B cell (primary cell): ENCODE data around the gene PTPRM. TPM values are rescaled to one million over a fixed set of nuclear protein-coding genes. Genes with fewer than 3 reads are reported as not detected.

Source experiments
- ATAC-seq: fragments of 200-7000 bp; cut with Tn5 transposase; one replicate; pipeline ENCODE4 v1.10.0; 2021; ENCODE audit warnings: low read depth, mild to moderate bottlenecking, moderate number of reproducible peaks, moderate library complexity
- CTCF ChIA-PET: fragments of 350-600 bp; sonication (Branson Sonifier 250); formaldehyde crosslinking; loops from one replicate; lab custom pipeline; 2021; ENCODE audit warnings: antibody characterized with exemption, inconsistent platforms; lab: Charles Lee
- POLR2A ChIA-PET: fragments of 350-600 bp; sonication (Branson Sonifier 250); formaldehyde crosslinking; loops from one replicate; lab custom pipeline; 2021; ENCODE audit warnings: antibody characterized with exemption; lab: Charles Lee
- DNase-seq: peaks from one replicate; pipeline ENCODE4 v3.0.0; 2013
- H2AFZ ChIP-seq: 2 replicates; pipeline ENCODE4 v1.6.1; 2012; ENCODE audit warnings: mild to moderate bottlenecking, low read depth, low read length; ENCODE audit not compliant: insufficient read depth, poor library complexity, severe bottlenecking
- H3K27ac ChIP-seq, 2 donors: 1 replicate in 1 of 2; 2 replicates in 1 of 2; pipeline ENCODE4 v1.5.1; 2012 to 2013; ENCODE audit warnings: low read length in 2 of 2, mild to moderate bottlenecking in 2 of 2, moderate library complexity in 1 of 2
- H3K27me3 ChIP-seq, 4 experiments: fragments of 200-600 bp in 1 of 4; sonication (generic) in 1 of 4; replicated peaks in 1 of 4; 1 replicate in 2 of 4; 2 replicates in 2 of 4; pipeline versions ENCODE4 v1.6.1 to v1.7.0; 2013 to 2016; ENCODE audit warnings: low read length in 3 of 4, mild to moderate bottlenecking in 2 of 4, mixed read lengths in 1 of 4, moderate library complexity in 1 of 4; ENCODE audit not compliant: insufficient read depth in 4 of 4, control insufficient read depth in 3 of 4; ENCODE audit errors: control extremely low read depth in 1 of 4
- H3K36me3 ChIP-seq, 2 experiments: replicated peaks in 1 of 2; 1 replicate in 1 of 2; 2 replicates in 1 of 2; pipeline versions ENCODE4 v1.6.1 to v1.7.1; 2013; ENCODE audit warnings: low read length in 1 of 2; ENCODE audit not compliant: insufficient read depth in 2 of 2, control insufficient read depth in 1 of 2; ENCODE audit errors: control extremely low read depth in 1 of 2, extremely low read depth in 1 of 2
- H3K4me1 ChIP-seq, 2 donors: fragments of 200-600 bp in 1 of 2; sonication (generic) in 1 of 2; 1 replicate in 1 of 2; 2 replicates in 1 of 2; pipeline versions ENCODE4 v1.5.1 to v1.6.1; 2013 to 2017; ENCODE audit warnings: low read length in 2 of 2; ENCODE audit not compliant: control insufficient read depth in 2 of 2, insufficient read depth in 2 of 2
- H3K4me2 ChIP-seq: replicated peaks from 2 replicates; pipeline ENCODE3; 2012; ENCODE audit warnings: mild to moderate bottlenecking, low read depth, low read length; ENCODE audit not compliant: poor library complexity, severe bottlenecking
- H3K4me3 ChIP-seq, 5 experiments: fragments of 200-600 bp in 1 of 5; sonication (generic) in 1 of 5; 1 replicate in 3 of 5; 2 replicates in 2 of 5; pipeline versions ENCODE4 v1.5.1 to v1.7.0; 2011 to 2016; ENCODE audit warnings: low read length in 4 of 5, mild to moderate bottlenecking in 4 of 5, low read depth in 2 of 5, control low read depth in 1 of 5, moderate library complexity in 1 of 5; ENCODE audit not compliant: insufficient read depth in 1 of 5; ENCODE audit errors: control extremely low read depth in 1 of 5, extremely low read depth in 1 of 5
- H3K79me2 ChIP-seq: fragments of 200-600 bp; sonication (generic); one replicate; pipeline ENCODE4 v1.6.0; 2016; ENCODE audit warnings: low read length; ENCODE audit not compliant: control insufficient read depth, insufficient read depth
- H3K9ac ChIP-seq: fragments of 200-600 bp; sonication (generic); 2 replicates; pipeline ENCODE4 v1.6.1; 2017; ENCODE audit warnings: mild to moderate bottlenecking, low read length, moderate library complexity
- H3K9me3 ChIP-seq, 3 donors: one replicate each; pipeline versions ENCODE4 v1.6.1 to v1.7.1; 2013; ENCODE audit warnings: low read length in 2 of 3; ENCODE audit not compliant: control insufficient read depth in 2 of 3, insufficient read depth in 1 of 3; ENCODE audit errors: control extremely low read depth in 1 of 3
- H4K20me1 ChIP-seq: 2 replicates; pipeline ENCODE4 v1.6.0; 2012; ENCODE audit warnings: mild to moderate bottlenecking, low read length; ENCODE audit not compliant: insufficient read depth, control insufficient read depth, poor library complexity, severe bottlenecking
- H3K27ac Mint-ChIP-seq: one replicate; pipeline ENCODE4 v1.8.0; 2021; ENCODE audit warnings: mixed read lengths
- H3K27me3 Mint-ChIP-seq: one replicate; pipeline ENCODE4 v1.8.0; 2021; ENCODE audit warnings: mixed read lengths
- H3K4me1 Mint-ChIP-seq: one replicate; pipeline ENCODE4 v1.8.0; 2021; ENCODE audit warnings: mixed read lengths
- H3K4me3 Mint-ChIP-seq: one replicate; pipeline ENCODE4 v1.8.0; 2021; ENCODE audit warnings: mixed read lengths
- H3K9me3 Mint-ChIP-seq: one replicate; pipeline ENCODE4 v1.8.0; 2022; ENCODE audit warnings: mixed read lengths; ENCODE audit not compliant: insufficient read depth
- CTCF ChIP-seq: fragments of 200-600 bp; IDR thresholded peaks from one replicate; pipeline ENCODE4 v1.8.0; 2022; ENCODE audit warnings: antibody characterized with exemption, mild to moderate bottlenecking
- EZH2 ChIP-seq: IDR thresholded peaks from 2 replicates; pipeline ENCODE4 v1.6.1; 2012; ENCODE audit warnings: borderline replicate concordance, low read depth, mild to moderate bottlenecking, moderate library complexity, low read length; ENCODE audit not compliant: insufficient read depth, poor library complexity, severe bottlenecking
- WGBS: methylation state at CpG from one replicate; pipeline ENCODE4 v1.1.5; 2013; ENCODE audit warnings: missing lambda C conversion rate; ENCODE audit not compliant: insufficient coverage; 5-methylcytosine and 5-hydroxymethylcytosine counted together
- intact Hi-C: fragments of 100-400 bp; cut with micrococcal nuclease; formaldehyde crosslinking; loops from one replicate; pipeline ENCODE4 v1.10.0; 2022
- polyA plus RNA-seq: library from polyadenylated mRNA; depleted of rRNA; stranded (reverse); fragments of >200 nt; gene quantifications from 2 replicates; pipeline ENCODE4 v1.2.3, GENCODE V29; 2012
- total RNA-seq, 2 donors: library from RNA; stranded (reverse); fragments of 120-200 nt in 1 of 2; gene quantifications; 1 replicate in 1 of 2; 2 replicates in 1 of 2; pipeline versions ENCODE4 v1.2.3 to v1.2.4, GENCODE V29; 2013 to 2022

The PTPRM gene
- total and polyA plus RNA-seq, 2 donors (not counting 1 experiment from before 2014, with no cell fraction given) = 0.20 to 0.89 TPM

GRCh38 chr18:8412117-8412516 lies 845.0 kb downstream of the PTPRM start:
- intact Hi-C loops = no loop called here
- H3K4me1 Mint-ChIP-seq = no peaks in the 10 kb centered on the region
- CTCF ChIA-PET = no interaction called here

GRCh38 chr18:8413189-8413588 lies 846.1 kb downstream of the PTPRM start:
- Histone ChIP-seq H3K27me3 (peaks cover 0 to 8% (median 0%) of the 10 kb centered on the region in 4 experiments), H4K20me1 (no peaks in the 10 kb centered on the region), H2AFZ (no peak overlapping the region), H3K4me3 (no peak overlapping the region), H3K36me3 (no peaks in the 10 kb centered on the region), H3K9me3 (peaks cover 0 to 20% (median 13%) of the 10 kb centered on the region in 3 donors), H3K79me2 (no peaks in the 10 kb centered on the region), H3K4me2 (no peak overlapping the region), H3K4me1 (no peaks in the 10 kb centered on the region), H3K27ac (no peak overlapping the region), H3K9ac (no peak overlapping the region)
- Mint-ChIP-seq H3K27ac (no peak overlapping the region), H3K27me3 (peaks cover 12% of the 10 kb centered on the region), H3K4me1 (no peaks in the 10 kb centered on the region), H3K4me3 (no peak overlapping the region), H3K9me3 (peaks cover 15% of the 10 kb centered on the region)
- DNase-seq (no peak), ATAC-seq (no peak)
- ChIA-PET CTCF (no interaction called here), POLR2A (no interaction called here)
- intact Hi-C loops = no loop called here
- TF ChIP-seq CTCF = no peak
- no peak for TF ChIP-seq EZH2
- 83% methylated on average over 1 of the region's 2 CpGs for WGBS

More at GRCh38 chr18:8412117-8412516, 845.0 kb downstream of the PTPRM start:
- H3K4me1 ChIP-seq = no peaks in the 10 kb centered on the region
- H3K9me3 ChIP-seq = peaks cover 0 to 20% (median 13%) of the 10 kb centered on the region in 3 donors
- peaks cover 0 to 10% (median 0%) of the 10 kb centered on the region in 4 experiments for H3K27me3 ChIP-seq
- no peak overlapping the region for H3K27ac Mint-ChIP-seq
- H3K4me3 Mint-ChIP-seq = no peak overlapping the region
- no peaks in the 10 kb centered on the region for H4K20me1 ChIP-seq
- ATAC-seq (no peak), DNase-seq (no peak)
- TF ChIP-seq EZH2 (no peak), CTCF (no peak)
- peaks cover 15% of the 10 kb centered on the region for H3K9me3 Mint-ChIP-seq
- no peak overlapping the region for H3K4me3 ChIP-seq
- H2AFZ ChIP-seq = no peak overlapping the region
- no peak overlapping the region for H3K9ac ChIP-seq
- peaks cover 12% of the 10 kb centered on the region for H3K27me3 Mint-ChIP-seq
- 91% methylated on average over 8 of the region's 8 CpGs for WGBS
- H3K4me2 ChIP-seq = no peak overlapping the region
- no peaks in the 10 kb centered on the region for H3K79me2 ChIP-seq
- H3K27ac ChIP-seq = no peak overlapping the region
- POLR2A ChIA-PET = no interaction called here
- no peaks in the 10 kb centered on the region for H3K36me3 ChIP-seq
